GM10847 (cell line): ENCODE results near the gene VEPH1.

Experiments
- POLR2A ChIP-seq: IDR thresholded peaks from 2 replicates; pipeline ENCODE4 v1.6.1; 2011; ENCODE audit not compliant: insufficient read length; ENCODE audit errors: extremely low read depth

The VEPH1 gene

DNA sequence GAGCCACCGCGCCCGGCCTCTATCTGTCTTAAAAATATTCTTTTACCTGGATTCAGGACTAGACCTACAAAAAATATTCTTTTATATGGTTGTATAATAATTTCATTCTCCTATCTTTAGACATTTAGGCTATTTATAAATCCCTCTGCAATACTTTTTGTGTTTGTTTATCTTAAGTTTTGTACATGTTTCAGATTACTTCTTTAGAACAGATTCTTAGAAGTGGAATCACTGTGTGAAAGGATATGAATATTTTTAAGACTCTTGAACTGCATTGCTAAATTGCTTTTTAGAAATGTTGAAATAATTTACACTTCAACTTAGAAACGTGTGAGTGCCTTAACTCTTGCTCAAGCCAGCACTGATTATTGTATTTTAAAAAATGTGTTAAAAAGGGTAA, 197.8 kb downstream of the VEPH1 start:
- TF ChIP-seq POLR2A, result no peak

- TF ChIP-seq POLR2A, result no peak
Observed at GRCh38 chr3:157301755-157302154, 201.5 kb downstream of the VEPH1 start.

DNA sequence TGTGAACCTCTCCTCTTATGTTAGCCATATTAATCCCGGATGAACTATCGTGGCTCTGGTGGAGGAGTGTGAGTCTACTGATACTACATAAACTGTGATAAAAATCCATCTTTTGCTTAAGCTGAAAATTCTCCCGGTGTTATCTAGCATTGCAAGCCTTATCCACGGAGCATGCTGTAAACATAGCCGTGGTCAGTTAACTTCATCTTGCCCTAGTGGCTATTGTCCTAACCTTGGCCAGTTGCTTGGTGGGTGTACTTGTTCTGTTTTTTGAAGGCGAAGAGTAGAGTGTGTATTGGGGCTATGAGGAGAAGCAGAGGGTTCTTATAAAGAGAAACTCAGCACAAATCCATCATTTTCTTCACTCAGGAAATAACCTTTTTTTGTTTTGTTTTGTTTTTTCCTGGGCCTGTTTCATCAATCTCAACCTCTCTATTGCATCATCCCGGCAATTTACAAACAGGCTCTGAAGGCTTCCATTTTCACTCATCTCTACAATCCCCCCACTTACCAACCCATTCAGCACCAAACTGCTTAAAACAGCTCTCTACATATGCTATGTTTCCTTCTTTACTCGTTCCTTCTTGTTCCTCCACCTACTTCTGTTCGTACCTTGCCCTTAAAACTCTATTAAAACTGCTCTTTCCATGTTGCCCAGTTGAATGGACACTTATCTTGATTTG, 202.1 kb downstream of the VEPH1 start:
- TF ChIP-seq POLR2A, result no peak

GRCh38 chr3:157300094-157300493, 203.1 kb downstream of the VEPH1 start:
- no peak for TF ChIP-seq POLR2A

GRCh38 chr3:157297328-157297915, 205.8 kb downstream of the VEPH1 start:
- no peak for TF ChIP-seq POLR2A

DNA sequence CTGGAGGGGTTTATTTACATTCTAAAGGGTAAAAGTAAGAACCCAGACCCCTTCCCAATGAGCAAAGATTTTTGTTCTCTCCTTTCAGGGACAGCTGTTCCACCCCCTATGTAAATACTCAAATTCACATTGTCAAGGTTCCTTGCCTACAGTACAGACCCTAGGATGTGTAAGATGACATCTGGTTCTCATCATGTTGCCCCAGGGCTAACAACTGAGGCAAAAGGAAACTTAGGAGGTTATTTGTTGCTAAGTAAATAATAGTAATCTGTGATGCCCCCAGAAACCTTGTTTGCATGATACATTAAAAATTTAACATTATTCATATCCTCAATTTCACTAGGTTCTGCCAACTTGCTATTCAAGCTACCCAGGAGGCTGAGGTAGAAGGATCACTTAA, 208.3 kb downstream of the VEPH1 start:
- TF ChIP-seq POLR2A, result no peak

DNA sequence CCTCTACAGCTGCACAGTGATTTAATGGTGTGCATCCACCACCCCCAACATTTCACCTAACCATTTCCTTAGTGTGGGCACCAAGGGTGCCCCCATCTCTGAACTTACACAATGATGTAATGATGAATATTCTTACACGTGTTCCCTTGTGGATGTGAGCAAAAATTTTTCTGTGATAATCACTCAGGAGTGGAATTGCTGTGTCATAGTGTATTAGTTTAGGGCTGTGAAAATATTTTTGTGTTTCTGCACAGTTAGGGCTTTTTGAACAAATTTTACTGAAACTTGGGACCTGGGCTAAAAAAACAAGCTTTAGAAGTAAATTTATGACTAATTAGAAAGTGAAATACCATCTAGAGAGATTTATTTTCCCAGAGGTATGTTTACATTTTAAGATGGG, 208.7 kb downstream of the VEPH1 start:
- no peak for TF ChIP-seq POLR2A

DNA sequence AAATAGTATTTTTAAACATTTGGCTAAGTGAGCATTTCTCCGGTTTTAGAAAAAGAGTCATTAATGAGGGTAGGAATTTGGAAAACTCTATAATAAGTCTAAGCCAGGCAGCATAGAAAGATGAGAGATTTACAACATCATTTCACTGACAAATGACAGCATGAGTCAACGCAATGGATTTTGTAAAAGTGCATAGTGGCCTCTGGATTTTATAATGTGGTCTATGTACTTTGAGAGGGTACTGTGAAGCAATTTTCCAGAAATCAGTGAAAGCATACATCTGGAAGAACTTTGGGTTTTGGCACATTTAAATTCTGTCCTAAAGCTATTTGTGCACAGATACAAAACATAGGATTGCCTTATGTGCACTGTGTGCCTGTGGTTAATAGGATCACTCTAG, 212.4 kb downstream of the VEPH1 start:
- no peak for TF ChIP-seq POLR2A

DNA sequence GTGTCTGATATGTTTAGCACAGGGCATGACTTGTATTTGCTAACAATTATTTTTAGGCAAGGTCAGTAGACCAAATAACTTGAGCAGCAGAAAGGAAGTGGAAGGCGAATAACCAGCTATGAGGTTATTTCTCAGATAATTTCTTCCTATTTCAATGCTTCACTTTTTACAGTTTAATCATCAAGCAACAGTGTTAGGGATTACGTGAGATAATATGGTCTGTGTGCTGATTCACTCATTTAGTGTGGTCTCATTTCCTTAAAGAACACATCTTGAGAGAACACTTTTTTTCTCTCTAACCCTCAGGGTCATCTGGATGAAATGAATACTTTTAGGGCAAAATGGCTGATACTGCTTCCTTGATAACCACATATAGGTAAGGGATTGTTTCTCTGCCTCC, 217.2 kb downstream of the VEPH1 start:
- TF ChIP-seq POLR2A, result no peak

DNA sequence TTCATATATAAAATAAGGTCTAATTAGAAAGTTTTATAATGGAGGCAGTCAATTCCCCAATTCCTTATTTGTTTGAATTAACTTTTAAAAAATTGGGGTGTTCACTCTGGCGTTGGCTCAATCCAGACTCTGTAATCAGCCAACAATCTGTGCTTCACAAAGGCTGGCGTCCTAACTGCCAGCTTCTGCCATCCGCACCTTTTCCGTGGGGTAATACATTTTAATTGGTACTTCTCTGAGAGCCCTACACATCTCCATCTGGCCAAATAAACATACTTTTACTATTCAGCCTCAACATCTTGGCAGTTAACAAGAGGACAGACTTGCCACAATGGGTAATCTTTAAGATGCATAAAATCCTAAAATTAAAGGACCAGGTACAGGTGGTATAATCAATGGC, 218.1 kb downstream of the VEPH1 start:
- TF ChIP-seq POLR2A, result no peak

DNA sequence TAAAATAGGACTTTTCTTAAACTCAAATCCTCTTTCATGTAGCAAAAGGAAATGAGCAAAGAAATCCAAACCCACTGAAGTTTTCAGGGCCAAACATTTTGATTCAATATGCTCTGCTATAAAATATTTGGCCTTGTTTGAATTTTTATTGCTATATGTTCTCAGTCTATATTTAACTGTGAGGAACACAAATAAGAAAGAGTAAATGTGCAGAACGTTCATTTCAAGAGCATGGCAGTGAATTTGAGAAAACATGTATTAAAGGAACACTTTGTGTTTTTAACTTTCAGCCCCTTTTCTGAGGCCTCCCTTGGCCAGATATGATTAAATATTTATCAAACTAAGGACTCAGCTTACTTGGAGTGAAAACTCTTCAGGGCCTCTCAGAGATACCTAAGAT, 218.5 kb downstream of the VEPH1 start:
- TF ChIP-seq POLR2A, result no peak

- TF ChIP-seq POLR2A, result no peak
Observed at GRCh38 chr3:157282261-157283191, 220.7 kb downstream of the VEPH1 start.

GRCh38 chr3:157280786-157281185, 222.4 kb downstream of the VEPH1 start:
- TF ChIP-seq POLR2A, result no peak

GRCh38 chr3:157280354-157280753, 222.9 kb downstream of the VEPH1 start:
- no peak for TF ChIP-seq POLR2A

DNA sequence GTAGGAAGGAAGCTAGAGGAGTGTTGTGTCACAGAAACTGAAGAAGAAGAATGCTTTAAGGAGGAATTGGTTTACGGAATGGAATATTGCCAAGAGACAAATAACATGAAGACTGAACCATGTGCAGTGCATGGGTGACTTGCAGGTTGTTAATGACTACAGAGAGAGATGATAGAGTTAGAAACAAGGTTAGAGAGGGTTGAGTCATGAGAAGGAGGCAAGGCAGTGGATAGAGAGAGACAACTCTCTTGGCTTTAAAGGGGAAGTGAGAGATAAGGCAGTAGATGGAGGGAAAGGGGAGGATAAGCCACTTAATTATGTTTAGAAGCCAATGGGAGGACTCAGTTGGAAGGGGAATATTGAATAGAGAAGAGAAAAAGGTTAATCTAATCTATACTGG, 224.0 kb downstream of the VEPH1 start:
- TF ChIP-seq POLR2A, result no peak

DNA sequence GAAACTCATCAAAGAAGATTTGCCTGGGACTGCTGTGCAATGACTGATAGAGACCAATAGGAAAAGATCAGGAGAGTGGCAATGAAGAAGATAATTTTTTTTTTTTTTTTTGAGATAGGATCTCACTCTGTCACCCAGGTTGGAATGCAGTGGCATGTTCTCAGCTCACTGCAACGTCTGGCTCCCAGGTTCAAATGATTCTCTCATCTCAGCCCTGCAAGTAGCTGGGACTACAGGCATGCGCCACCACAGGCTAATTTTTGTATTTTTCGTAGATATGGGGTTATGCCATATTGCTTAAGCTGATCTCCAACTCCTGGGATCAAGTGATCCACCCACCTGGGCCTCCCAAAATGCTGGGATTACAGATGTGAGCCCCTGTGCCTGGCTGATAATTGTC, 226.4 kb downstream of the VEPH1 start:
- no peak for TF ChIP-seq POLR2A

GRCh38 chr3:157275832-157276231, 227.4 kb downstream of the VEPH1 start:
- TF ChIP-seq POLR2A, result no peak

DNA sequence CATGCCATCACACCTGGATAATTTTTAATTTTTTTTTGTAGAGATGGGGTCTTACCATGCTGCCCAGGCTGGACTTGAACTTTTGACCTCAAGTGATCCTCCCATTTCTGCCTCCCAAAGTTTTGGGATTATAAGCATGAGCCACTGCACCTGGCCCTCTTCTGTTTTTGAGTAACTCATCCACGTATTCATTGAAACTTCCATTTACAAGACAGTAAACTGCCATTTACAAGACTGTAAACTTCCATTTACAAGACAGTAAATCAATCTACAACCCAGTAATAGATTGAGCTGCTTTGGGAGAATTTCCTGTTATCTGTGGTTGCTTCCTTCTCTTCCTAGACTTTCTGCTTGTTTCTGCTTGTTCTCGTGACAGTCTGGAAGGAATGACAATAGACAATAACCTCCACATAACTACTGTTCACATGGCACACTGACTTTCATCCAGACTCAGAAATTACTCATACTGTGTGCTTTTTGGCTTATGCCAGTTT, 228.5 kb downstream of the VEPH1 start:
- TF ChIP-seq POLR2A, result no peak
